HepG2 (cell line): Measurements from ENCODE around the gene POC1A. TPM values are rescaled to one million over a fixed set of nuclear protein-coding genes. Genes with fewer than 3 reads are reported as not detected.

ENCODE experiments used
- ATAC-seq: fragments of 200-7000 bp; cut with Tn5 transposase; 3 replicates; pipeline ENCODE4 v1.9.1; 2020; ENCODE audit warnings: mild to moderate bottlenecking, moderate library complexity
- BruUV-seq: library from RNA; stranded (reverse); fragments of 400-500 nt; replicated peaks from 2 replicates; lab custom pipeline; 2021; lab: Mats Ljungman, UMichigan
- CTCF ChIA-PET: fragments of 300-600 bp; formaldehyde crosslinking; extraction: SDS; loops from one replicate; lab custom pipeline; 2021; ENCODE audit warnings: low total read pairs, inconsistent platforms, low intra/inter-chr PET ratio; lab: Yijun Ruan, JAX
- POLR2A ChIA-PET: fragments of 350-600 bp; sonication (Branson Sonifier 250); formaldehyde crosslinking; loops from one replicate; lab custom pipeline; 2020; ENCODE audit warnings: antibody characterized with exemption, inconsistent platforms; lab: Yijun Ruan, JAX
- DNase-seq: peaks from one replicate; pipeline ENCODE4 v3.0.0-alpha.2; 2015; ENCODE audit warnings: low spot score
- FAIRE-seq: peaks from 3 replicates; lab custom pipeline; 2011; peaks lifted over from hg19 to GRCh38; lab: Jason Lieb, UNC
- H2AFZ ChIP-seq: one replicate; pipeline ENCODE4 v1.6.1; 2011; ENCODE audit warnings: low read length, inconsistent platforms
- H3K27ac ChIP-seq: fragments of 300-600 bp; 3 replicates; pipeline ENCODE4 v1.8.0; 2011; ENCODE audit warnings: mixed run types, mild to moderate bottlenecking, mixed read lengths, low read length, inconsistent platforms; ENCODE audit not compliant: insufficient read depth; ENCODE audit errors: extremely low read length
- H3K27me3 ChIP-seq, 2 experiments: fragments of 200-600 bp in 1 of 2; 2 replicates in 1 of 2; 3 replicates in 1 of 2; pipeline versions ENCODE4 v1.6.0 to v1.8.0; 2011; ENCODE audit warnings: low read length in 2 of 2, mild to moderate bottlenecking in 2 of 2, moderate library complexity in 2 of 2, inconsistent platforms in 1 of 2; ENCODE audit not compliant: insufficient read depth in 2 of 2, control insufficient read depth in 1 of 2
- H3K36me3 ChIP-seq, 2 experiments: fragments of 200-600 bp in 1 of 2; replicated peaks in 1 of 2; 2 replicates in 1 of 2; 3 replicates in 1 of 2; pipeline versions ENCODE4 v1.5.1 to v1.8.0; 2011; ENCODE audit warnings: low read length in 2 of 2, inconsistent platforms in 1 of 2; ENCODE audit not compliant: insufficient read depth in 2 of 2, control insufficient read depth in 1 of 2
- H3K4me1 ChIP-seq: 2 replicates; pipeline ENCODE4 v1.5.1; 2012; ENCODE audit warnings: low read length, inconsistent platforms; ENCODE audit not compliant: insufficient read depth
- H3K4me2 ChIP-seq: 2 replicates; pipeline ENCODE4 v1.6.0; 2011; ENCODE audit warnings: low read depth, low read length, inconsistent platforms
- H3K4me3 ChIP-seq, 3 experiments: fragments of 200-600 bp in 1 of 3; sonication (generic), shearing (Covaris generic) in 1 of 3; replicated peaks in 1 of 3; 2 replicates each; pipeline ENCODE4 v1.5.1; 2011 to 2016; ENCODE audit warnings: low read length in 3 of 3, inconsistent platforms in 2 of 3, low read depth in 2 of 3, mild to moderate bottlenecking in 2 of 3, control low read depth in 1 of 3, mixed read lengths in 1 of 3; ENCODE audit not compliant: insufficient read depth in 1 of 3
- H3K79me2 ChIP-seq: one replicate; pipeline ENCODE4 v1.6.1; 2011; ENCODE audit warnings: low read length, inconsistent platforms; ENCODE audit not compliant: insufficient read depth
- H3K9ac ChIP-seq: 2 replicates; pipeline ENCODE4 v1.6.0; 2011; ENCODE audit warnings: mild to moderate bottlenecking, low read depth, low read length, inconsistent platforms; ENCODE audit not compliant: insufficient read depth
- H3K9me3 ChIP-seq: 2 replicates; pipeline ENCODE4 v1.5.1; 2012; ENCODE audit warnings: mild to moderate bottlenecking, low read length
- H4K20me1 ChIP-seq: 2 replicates; pipeline ENCODE4 v1.6.0; 2011; ENCODE audit warnings: inconsistent platforms, mild to moderate bottlenecking, low read length, moderate library complexity; ENCODE audit not compliant: insufficient read depth
- CHD2 ChIP-seq: IDR thresholded peaks from 2 replicates; pipeline ENCODE4 v1.6.1; 2011; ENCODE audit warnings: low read depth, low read length, improper control_type of control experiment
- FOXO1 ChIP-seq: sonication (generic); formaldehyde crosslinking; IDR thresholded peaks from 2 replicates; pipeline ENCODE4 v1.4.0; 2020; ENCODE audit warnings: missing genetic modification reagents
- GTF2F1 ChIP-seq: fragments of 150-350 bp; IDR thresholded peaks from 2 replicates; pipeline ENCODE4 v1.6.1; 2014; ENCODE audit warnings: low read length
- KAT8 ChIP-seq: IDR thresholded peaks from 2 replicates; pipeline ENCODE4 v1.6.1; 2016; ENCODE audit warnings: missing genetic modification reagents, missing compliant biosample characterization
- MAFF ChIP-seq: IDR thresholded peaks from 2 replicates; pipeline ENCODE4 v1.6.1; 2011; ENCODE audit warnings: low read depth, low read length, improper control_type of control experiment
- PRMT3 ChIP-seq: sonication (generic); formaldehyde crosslinking; IDR thresholded peaks from 2 replicates; pipeline ENCODE4 v1.8.1; 2022; ENCODE audit warnings: low read depth, mild to moderate bottlenecking, moderate library complexity, missing genetic modification reagents, borderline replicate concordance
- STAT6 ChIP-seq: sonication (generic); formaldehyde crosslinking; IDR thresholded peaks from 2 replicates; pipeline ENCODE4 v1.4.0; 2020; ENCODE audit warnings: missing genetic modification reagents, mild to moderate bottlenecking, borderline replicate concordance
- ZBTB42 ChIP-seq: sonication (generic); formaldehyde crosslinking; IDR thresholded peaks from 2 replicates; pipeline ENCODE4 v1.5.0; 2020; ENCODE audit warnings: mild to moderate bottlenecking, missing genetic modification reagents
- ZKSCAN8 ChIP-seq: IDR thresholded peaks from 2 replicates; pipeline ENCODE4 v1.6.1; 2016; ENCODE audit warnings: borderline replicate concordance, missing genetic modification reagents, missing compliant biosample characterization
- ZNF256 ChIP-seq: sonication (generic); formaldehyde crosslinking; conservative IDR thresholded peaks from 2 replicates; pipeline ENCODE4 v1.4.0; 2020; ENCODE audit warnings: missing genetic modification reagents
- WGBS: methylation state at CpG from one replicate; pipeline ENCODE4 v1.1.6; 2017; ENCODE audit warnings: low lambda C conversion rate; 5-methylcytosine and 5-hydroxymethylcytosine counted together
- in situ Hi-C: cut with HindIII; loops from 2 replicates; pipeline ENCODE4 v1.10.0; 2017; ENCODE audit warnings: low pct_unique_long_range_greater_than_20kb; ENCODE audit not compliant: extremely low pct_ligation_motif_present
- intact Hi-C: fragments of 100-400 bp; cut with micrococcal nuclease; formaldehyde crosslinking; loops from one replicate; pipeline ENCODE4 v1.10.0; 2022; ENCODE audit not compliant: unreplicated experiment
- polyA plus RNA-seq, 8 experiments: library from polyadenylated mRNA; depleted of rRNA in 3 of 8; stranded (reverse) in 7 of 8; unstranded in 1 of 8; fragments of >200 nt; fragmentation: Illumina TruSeq in 4 of 8; extraction: Trizol in 4 of 8; gene quantifications; 2 replicates each; pipeline versions ENCODE4 v1.2.1 to v1.2.3, GENCODE V29; 2011 to 2016; ENCODE audit warnings: low read depth in 4 of 8, missing spikeins in 1 of 8, mixed read lengths in 1 of 8; ENCODE audit not compliant: insufficient read depth in 1 of 8
- total RNA-seq, 5 experiments: library from RNA; depleted of rRNA; stranded (reverse); fragments of >200 nt; fragmentation: Illumina TruSeq; extraction: Trizol; gene quantifications; 2 replicates each; pipeline ENCODE4 v1.2.3, GENCODE V29; 2016; ENCODE audit warnings: low read depth in 1 of 5
- TF ChIP-seq, protein P1 (sequence below): sonication (generic); formaldehyde crosslinking; IDR thresholded peaks from 2 replicates; pipeline ENCODE4 v1.8.0; 2022; ENCODE audit warnings: low read depth, missing genetic modification reagents
- TF ChIP-seq, protein P2 (sequence below): IDR thresholded peaks from 2 replicates; pipeline ENCODE4 v1.6.1; 2016; ENCODE audit warnings: low read depth, control low read depth
- TF ChIP-seq, protein P3 (sequence below): sonication (generic); formaldehyde crosslinking; IDR thresholded peaks from 2 replicates; pipeline ENCODE4 v1.8.0; 2022; ENCODE audit warnings: mild to moderate bottlenecking, missing genetic modification reagents

Gene POC1A
- total and polyA plus RNA-seq, 2 of the 13 experiments (the other 11 are each of a cell fraction or from before 2014, with no cell fraction given) = 14.6 to 20.0 TPM

DNA sequence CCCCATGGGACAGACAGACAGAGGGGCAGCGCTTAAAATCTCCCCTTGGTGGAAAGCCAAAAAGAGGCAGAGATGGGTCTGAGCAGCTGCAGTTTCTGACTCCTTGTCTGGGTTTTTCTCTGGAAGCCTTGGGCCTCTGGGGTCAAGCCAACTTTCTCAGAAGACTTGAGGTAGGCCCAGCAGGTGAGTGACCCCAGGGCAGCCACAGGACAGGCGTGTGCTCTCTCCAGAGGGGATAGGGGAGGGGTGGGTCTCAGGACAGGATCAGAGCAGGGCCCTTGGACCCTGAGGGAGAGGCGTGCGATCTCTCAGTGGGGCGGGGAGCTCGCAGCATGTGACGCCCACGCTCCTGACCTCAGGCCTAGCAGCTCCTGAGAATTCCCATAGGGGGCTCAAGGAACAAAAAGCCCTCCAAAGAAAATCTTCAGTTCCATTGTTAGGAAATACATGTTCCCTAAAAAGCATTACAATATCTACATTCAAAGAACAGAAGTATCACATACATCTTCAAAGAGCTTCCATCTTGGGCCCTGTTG is 63.2 kb downstream of the POC1A start:
- Histone ChIP-seq H3K4me1 (peaks cover 53% of the 10 kb centered on the region), H3K9me3 (no peaks in the 10 kb centered on the region), H2AFZ (no peak overlapping the region), H3K79me2 (no peaks in the 10 kb centered on the region), H3K27me3 (no peaks in the 10 kb centered on the region), H4K20me1 (no peaks in the 10 kb centered on the region), H3K27ac (no peak overlapping the region), H3K4me3 (no peak overlapping the region), H3K9ac (no peak overlapping the region), H3K4me2 (no peak overlapping the region), H3K36me3 (peaks cover 0 to 20% of the 10 kb centered on the region in 2 experiments; a peak in 2 of 5 replicates)
- BruUV-seq = no TSS peak
- in situ Hi-C loops = no loop called here
- DNase-seq = no peak
- TF ChIP-seq STAT6 (CRISPR knock-in tag) (no peak), ZBTB42 (no peak), KAT8 (no peak), GTF2F1 (no peak), CHD2 (no peak), PRMT3 (CRISPR knock-in tag) (no peak), ZKSCAN8 (CRISPR knock-in tag) (no peak), ZNF256 (CRISPR knock-in tag) (no peak), FOXO1 (no peak), MAFF (no peak)
- TF ChIP-seq, protein P1, sequence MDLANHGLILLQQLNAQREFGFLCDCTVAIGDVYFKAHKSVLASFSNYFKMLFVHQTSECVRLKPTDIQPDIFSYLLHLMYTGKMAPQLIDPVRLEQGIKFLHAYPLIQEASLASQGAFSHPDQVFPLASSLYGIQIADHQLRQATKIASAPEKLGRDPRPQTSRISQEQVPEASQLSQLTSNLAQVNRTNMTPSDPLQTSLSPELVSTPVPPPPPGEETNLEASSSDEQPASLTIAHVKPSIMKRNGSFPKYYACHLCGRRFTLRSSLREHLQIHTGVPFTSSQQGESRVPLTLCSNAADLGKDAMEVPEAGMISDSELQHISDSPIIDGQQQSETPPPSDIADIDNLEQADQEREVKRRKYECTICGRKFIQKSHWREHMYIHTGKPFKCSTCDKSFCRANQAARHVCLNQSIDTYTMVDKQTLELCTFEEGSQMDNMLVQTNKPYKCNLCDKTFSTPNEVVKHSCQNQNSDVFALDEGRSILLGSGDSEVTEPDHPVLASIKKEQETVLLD (CRISPR knock-in tag) = no peak
- TF ChIP-seq, protein P2, sequence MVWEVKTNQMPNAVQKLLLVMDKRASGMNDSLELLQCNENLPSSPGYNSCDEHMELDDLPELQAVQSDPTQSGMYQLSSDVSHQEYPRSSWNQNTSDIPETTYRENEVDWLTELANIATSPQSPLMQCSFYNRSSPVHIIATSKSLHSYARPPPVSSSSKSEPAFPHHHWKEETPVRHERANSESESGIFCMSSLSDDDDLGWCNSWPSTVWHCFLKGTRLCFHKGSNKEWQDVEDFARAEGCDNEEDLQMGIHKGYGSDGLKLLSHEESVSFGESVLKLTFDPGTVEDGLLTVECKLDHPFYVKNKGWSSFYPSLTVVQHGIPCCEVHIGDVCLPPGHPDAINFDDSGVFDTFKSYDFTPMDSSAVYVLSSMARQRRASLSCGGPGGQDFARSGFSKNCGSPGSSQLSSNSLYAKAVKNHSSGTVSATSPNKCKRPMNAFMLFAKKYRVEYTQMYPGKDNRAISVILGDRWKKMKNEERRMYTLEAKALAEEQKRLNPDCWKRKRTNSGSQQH (CRISPR knock-in tag) = no peak
- TF ChIP-seq, protein P3, sequence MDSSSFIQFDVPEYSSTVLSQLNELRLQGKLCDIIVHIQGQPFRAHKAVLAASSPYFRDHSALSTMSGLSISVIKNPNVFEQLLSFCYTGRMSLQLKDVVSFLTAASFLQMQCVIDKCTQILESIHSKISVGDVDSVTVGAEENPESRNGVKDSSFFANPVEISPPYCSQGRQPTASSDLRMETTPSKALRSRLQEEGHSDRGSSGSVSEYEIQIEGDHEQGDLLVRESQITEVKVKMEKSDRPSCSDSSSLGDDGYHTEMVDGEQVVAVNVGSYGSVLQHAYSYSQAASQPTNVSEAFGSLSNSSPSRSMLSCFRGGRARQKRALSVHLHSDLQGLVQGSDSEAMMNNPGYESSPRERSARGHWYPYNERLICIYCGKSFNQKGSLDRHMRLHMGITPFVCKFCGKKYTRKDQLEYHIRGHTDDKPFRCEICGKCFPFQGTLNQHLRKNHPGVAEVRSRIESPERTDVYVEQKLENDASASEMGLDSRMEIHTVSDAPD (CRISPR knock-in tag) = no peak
- intact Hi-C loops = no loop called here
- no peak for FAIRE-seq
- ChIA-PET POLR2A (no interaction called here), CTCF (no interaction called here)
- WGBS = 91% methylated on average over 7 of the region's 8 CpGs
- ATAC-seq = no peak
